HL-60/S4 treated with retinoic acid at 250 ng/mL for 4 days and 3 days (cell line): ENCODE results near the gene NPM3.
"Not testable (repeated sequence)": the region's sequence is repeated elsewhere in the genome, so short reads cannot be mapped to it uniquely, and the experiment has no call there.

Source experiments
- in situ Hi-C: fragments of 300-500 bp; cut with MboI; formaldehyde crosslinking; loops from 2 replicates; pipeline ENCODE4 v1.7.0; 2022; ENCODE audit warnings: low sequenced_read_pairs

Gene NPM3

DNA sequence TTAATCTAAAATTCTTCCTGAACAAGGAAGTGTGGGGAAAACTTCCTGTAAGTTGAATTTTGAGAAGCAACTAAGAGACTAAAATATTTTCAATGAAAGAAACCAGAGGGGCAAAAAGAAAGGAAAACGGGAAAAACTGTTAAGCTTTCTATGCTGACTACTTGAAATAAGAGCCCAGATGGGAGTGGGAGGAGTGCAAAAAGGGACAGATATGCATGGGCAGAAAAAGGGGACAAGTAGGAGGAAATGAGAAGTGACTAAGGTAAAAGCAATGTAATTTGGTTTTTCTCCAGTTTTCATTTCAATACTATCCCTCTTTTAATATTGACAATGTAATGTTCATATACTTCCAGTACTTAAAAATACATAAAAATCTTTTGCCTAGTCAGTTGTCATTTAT, 23.9 kb upstream of the NPM3 start:
- in situ Hi-C loops: no loop called here

DNA sequence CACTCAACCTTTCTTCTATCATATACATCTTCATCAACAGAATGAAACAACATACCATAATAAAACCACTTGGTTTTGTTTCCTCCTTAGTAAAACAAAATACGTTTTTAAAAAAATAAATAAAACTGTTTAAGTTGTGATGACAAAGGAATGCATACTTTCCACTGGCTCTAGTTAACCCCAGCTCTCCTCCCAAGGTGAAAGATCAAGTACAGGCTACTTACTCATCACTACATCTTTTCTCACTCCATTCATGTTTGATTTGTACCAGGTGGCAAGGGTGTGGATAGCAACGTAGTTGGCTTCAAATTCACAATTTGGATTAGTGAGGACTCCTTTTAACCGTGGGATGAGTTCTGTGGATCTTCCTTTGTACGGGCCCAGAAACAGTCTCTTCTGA, 20.3 kb upstream of the NPM3 start:
- in situ Hi-C loops: no loop called here

DNA sequence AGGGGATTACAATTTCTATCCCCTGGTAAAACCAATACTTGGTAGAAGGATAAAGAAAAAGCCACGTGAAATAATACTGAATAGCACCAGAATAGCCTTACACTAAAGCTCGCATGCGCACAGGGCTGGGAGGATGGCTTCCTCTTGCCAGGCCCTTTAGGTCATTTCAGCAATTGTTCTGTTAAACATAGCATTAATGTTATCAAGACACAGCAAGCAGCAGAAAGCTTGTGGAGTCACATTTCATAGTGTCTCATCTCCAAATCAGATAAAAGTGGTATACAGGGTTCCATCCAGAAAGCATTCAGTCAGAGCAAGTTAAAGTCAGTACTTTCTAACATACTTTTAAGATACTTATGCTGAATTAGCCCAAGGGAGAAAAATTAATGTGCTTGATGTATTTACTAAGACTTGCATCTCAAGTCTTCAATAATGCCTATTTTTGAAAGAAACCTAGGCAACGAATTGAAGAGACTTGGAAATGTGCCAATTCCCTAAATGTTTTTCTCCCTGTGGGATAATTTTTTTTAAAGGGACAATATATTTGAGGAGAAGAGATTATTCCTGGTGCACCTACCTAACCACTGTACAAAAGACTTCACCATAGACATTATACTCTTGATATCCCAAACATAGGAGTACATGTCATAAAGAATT, 14.3 kb upstream of the NPM3 start:
- in situ Hi-C loops: no loop called here

DNA sequence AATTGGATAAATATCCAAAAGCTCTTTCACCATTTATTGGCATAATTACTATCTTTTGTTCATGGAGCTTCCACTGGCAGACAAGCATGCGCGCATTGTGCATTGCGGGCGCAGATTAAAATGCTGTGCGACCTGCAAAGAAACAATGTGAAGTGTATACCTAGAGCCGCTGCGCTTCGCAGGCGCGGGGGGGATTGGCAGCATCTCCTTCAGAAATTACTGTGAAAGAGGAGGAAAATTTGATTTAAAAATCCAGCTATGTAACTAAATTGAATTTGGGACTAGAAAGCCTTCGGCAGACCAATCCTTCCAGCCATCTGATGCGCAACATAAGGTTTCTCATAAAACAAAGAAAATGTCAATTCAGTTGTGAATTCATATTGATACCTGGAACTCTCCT, 10.3 kb upstream of the NPM3 start:
- in situ Hi-C loops: no loop called here

DNA sequence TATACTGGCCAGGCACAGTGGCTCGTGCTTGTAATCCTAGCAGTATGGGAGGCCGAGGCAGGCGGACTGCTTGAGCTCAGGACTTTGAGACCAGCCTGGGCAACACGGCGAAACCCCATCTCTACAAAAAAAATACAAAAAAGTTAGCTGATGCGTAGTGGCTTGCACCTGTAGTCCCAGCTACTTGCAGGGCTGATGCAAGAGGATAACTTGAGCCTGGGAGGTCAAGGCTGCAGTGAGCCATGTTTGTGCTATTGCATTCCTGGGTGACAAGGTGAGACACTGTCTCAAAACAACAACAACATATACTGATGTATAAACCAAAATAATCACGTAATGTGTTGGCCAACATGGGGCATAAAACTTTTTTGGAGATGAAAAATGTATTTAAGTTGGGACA, 6.4 kb upstream of the NPM3 start:
- in situ Hi-C loops: no loop called here

DNA sequence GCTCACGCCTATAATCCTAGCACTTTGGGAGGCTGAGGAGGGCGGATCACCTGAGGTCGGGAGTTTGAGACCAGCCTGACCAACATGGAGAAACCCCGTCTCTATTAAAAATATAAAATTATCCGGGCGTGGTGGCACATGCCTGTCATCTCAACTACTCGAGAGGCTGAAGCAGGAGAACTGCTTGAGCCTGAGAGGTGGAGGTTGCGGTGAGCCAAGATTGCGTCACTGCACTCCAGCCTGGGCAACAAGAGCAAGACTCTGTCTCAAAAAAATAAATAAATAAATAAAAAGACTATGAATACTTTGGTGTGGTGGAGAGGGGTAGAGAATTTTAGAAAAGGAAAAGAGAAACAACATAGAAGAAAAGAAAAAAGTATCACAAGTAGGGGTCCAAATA, 6.0 kb upstream of the NPM3 start:
- in situ Hi-C loops: not testable (repeated sequence)

DNA sequence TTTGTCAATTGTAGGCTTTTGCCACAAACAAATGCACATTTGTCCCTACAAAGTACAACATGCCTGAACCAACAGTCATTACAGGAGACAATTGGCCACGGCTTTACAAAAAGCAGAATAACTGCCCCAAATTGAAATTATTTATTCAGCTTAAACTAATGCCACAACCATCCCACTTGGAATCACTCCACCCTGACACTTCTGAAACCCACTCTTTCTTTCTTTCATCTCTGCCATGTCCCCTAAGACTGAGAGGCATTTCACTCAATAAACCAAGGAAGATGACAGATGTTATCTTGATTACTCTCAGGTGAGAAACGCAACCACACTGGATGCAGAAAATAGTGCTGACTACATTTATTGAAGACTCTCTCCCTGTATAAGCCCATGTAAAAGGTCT, 2.6 kb upstream of the NPM3 start:
- in situ Hi-C loops: no loop called here

DNA sequence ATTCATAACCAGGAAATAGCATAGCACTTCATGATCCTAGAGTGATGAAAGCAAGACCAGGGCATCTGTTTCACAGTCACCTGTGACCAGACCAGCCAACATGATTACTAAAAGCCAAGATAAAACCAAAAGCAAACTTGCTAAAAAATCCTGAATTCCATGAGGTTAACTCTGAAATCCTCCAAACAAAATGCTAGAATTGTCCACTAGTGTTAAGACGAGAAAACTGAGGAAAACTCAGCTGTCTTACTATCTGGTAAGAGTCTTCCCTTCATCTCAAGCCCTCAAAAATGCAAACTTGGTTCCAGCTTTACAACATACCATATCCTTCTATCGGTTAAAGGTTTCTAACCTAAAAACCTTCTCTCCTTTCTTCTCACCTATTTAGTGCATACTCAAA, 1.3 kb upstream of the NPM3 start:
- in situ Hi-C loops: no loop called here

DNA sequence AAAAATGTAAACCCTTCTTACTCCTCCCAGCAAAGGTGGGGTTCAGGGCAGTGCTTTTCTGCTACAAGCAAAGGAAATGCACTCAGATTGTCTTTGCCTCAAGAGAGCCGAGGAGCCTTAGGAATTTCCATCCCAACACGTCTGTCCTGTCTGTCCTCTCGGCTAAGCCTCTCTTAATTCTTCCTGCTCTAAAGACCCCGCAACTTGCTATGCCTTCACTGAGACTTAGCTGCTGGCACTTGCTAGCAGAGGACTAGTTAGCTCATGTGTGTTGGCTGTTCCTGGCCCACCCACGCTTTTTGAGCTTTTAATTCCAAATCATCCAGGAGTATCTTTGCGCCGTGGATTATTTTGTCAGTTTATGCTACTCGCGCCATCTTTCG, 481 bp upstream of the NPM3 start:
- in situ Hi-C loops: no loop called here

DNA sequence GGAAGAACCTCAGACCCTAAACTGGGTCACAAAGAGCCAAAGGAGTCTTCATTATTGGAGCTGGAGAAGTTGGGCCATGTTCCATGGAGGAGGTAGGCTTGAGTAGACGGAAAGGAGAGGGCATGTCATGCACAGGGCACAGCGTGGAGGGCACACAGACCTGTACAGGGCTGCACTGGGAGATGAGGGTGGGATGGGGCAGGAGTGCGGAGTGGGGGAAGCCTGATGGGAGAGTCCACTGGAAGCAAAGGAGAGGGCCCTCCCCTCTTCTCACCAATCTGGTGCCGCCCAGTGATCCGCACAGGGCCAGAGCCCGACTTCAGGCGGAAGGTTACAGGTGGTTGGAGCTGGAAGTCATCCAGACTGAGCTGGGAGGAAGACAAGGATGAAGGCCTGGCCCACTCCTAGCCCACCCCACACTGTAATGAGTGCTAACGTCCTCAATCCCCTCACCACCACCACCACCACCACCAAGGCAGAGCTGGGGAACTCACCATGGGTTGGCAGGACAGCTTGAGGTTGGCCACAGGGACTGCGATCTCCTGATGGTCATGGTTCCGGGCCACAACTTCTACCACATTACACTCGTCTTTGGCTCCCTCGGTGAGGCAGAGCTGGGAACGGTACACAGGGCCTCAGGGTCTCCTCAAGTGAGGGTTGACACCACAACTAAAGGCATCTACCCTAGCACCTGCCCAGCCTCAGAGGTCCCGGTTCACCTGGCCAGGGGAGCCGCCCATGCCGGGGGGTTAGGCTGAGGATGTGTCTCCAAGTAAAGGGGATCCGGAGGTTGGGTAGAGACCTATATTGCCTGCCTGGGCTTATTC, 1.0 kb downstream of the NPM3 start:
- in situ Hi-C loops: no loop called here

DNA sequence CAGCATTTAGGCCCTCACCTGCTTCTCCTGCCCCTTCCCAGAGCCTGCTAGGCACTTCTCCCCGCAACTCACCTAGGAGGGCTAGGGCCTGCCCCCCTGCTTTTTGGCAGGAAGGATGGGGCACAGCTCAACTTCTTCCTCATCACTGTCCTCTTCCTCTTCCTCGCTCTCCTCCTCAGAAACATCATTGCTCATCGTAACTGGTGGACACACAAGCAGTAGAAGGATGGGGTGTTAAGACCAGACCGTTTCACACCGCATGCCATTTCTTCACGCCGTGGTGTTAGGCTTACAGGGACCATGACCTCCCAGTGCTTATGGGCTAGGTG, 1.6 kb downstream of the NPM3 start:
- in situ Hi-C loops: no loop called here

DNA sequence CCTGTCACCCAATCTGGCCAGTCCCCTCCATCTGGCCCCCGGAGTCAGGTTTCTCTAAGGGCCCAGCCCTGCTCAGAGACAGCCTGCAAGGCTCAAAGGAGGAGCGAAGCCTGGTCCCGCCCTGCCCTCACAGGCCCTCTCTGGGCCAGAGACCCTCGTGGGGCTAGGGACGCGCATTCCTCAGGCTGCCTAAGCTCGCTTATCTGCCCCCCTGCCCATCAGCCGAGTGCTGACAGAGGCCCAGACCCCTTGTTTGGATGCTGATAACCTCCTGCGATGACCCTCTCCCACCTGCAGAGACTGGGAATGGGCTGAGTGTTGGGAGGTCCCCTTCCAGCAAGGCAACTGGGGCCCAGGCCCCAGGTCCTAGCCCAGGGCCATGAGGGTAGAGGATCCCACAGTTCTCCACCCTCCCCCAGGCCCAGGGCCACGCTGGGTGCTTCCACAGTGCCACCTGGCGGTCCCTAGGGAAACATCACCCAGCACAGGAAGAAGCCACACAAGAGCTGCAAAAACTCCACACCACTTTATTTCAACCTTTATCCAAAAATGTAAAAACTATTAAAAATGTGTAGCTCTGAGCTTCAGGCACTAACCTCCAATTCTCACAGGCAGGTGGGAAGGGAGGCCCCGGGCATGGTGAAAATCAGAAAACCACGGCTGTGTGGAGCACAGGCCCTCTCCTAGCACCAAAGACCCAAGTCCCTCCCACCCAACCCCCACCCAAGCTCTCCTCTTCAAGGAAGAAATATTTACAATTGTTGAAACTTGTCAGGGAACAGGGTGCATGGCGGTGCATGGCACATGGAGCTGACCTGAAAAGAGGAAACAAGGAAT, 2.2 kb downstream of the NPM3 start:
- in situ Hi-C loops: no loop called here

DNA sequence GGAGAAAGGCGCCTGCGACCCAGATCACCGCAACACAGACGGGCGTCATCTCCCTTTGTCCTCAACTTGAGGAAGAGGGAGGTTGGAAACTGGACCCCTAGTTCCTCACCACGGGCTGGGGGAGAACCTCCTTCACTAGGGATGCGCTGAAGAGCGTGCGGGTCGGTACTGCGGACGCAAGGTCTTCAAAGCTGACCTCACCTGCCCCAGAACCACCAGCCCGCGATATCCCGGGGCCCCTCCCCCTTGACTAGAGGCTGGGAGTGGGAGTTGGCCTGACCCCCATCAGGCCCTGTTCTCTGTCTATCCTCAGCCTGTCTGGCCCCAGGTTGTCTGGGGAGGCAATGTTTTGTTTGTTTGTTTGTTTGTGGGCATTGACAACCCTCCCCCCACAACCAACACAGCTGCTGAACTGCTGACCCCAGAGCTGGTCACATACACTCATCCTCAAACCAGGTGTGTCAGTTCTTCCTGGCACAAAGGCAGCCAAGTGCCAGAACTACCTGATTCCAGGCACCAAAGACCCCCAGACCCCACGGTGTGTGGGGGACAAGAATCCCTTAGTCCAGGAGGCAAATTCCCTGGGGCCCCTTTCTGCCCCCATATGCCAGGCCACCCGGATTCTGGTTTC, 2.9 kb downstream of the NPM3 start:
- in situ Hi-C loops: no loop called here

DNA sequence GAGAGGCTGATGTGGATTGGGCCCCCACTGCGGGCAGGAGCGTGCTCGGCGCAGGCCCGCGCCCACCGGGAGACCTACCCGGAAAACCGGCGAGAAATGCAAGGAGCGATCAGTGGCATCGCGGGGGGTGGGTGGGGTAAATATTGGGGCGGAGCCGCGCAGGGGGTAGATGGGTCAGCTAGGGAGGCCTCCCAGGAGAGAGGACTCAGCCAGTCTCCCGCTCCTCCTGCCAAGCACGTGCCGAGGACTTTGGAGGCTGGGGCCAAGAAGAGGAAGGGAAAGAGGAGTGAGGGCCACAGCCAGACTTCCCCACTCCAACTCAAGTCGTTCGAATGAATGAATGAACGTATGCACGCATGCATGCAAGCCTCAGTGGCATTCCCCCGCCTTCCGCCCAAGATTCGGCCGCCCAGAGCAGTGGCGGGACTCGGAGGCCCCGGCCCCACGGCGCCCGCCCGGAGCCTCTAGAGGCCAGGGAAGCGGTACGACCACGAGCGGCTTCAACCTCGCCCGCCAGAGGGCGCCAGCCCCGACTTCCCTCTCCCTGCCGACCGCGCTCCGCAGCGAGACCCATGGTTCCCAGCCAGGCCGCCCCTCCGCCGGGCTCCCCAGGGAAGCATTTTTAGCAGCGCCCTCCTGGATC, 3.6 kb downstream of the NPM3 start:
- in situ Hi-C loops: no loop called here

DNA sequence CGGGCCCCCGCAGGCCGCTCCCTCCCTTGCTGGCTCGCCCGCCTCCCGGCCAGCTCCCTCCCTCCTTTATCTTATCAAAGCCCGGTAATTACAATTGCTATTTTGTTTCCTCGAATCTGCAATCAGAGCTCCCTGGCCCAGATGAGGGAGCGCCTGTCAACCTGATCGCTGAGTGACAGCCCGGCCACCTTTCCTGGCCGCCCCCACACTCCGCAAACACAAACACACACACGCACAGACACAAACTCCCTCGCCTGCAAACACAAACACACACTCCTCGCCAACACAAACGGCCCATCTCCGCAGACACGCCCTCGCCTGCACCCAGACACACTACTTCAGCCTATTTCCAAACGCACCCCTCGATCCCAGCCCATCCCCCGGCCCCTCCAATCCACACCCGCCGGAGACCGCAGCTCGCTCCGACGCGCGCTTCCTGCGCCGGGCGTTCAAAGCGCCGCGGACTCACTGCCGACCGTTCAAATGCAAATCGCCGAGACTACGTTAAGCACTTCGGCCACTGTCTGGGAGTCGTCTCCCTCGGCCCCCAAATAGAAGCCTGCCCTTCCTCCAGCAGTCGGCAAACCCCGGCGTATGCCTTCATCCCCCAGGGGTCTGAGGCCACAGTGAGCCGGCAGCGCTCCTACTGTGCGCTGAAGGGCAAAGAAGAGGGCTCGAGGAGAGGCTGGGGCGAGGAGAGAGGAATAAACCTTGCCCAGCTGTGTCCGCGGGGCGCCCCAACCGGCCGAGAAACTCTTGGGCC, 4.3 kb downstream of the NPM3 start:
- in situ Hi-C loops: no loop called here

DNA sequence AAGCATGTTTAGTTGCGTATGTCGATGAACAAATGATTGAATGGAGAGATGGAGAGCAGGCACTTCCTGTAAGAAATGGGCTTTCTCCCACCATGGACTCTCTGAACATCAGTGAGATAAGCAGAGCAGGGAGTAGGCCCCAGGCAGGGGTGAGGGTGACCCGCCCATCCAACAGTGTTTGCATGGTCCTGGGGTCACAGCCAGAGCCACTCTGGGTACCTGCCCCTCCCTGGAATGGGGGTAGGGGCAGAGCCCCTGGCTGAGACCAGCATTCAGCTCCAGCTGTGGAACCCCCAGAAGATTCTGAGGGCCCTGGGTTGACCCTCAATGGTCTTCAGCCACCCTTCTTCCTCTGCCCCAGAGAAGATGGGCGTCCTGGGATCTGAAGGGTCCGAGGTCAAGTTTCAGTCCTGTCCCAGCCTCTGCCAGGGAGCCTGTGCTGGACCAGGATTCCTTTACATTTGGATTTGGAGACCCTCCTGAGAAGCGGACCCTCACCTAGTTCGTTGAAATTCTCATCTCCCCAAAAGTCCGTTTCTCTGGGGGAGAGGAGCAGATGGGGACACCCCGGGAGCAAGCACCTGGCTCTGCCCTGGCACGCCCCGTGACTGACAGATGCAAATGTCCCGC, 5.0 kb downstream of the NPM3 start:
- in situ Hi-C loops: no loop called here

DNA sequence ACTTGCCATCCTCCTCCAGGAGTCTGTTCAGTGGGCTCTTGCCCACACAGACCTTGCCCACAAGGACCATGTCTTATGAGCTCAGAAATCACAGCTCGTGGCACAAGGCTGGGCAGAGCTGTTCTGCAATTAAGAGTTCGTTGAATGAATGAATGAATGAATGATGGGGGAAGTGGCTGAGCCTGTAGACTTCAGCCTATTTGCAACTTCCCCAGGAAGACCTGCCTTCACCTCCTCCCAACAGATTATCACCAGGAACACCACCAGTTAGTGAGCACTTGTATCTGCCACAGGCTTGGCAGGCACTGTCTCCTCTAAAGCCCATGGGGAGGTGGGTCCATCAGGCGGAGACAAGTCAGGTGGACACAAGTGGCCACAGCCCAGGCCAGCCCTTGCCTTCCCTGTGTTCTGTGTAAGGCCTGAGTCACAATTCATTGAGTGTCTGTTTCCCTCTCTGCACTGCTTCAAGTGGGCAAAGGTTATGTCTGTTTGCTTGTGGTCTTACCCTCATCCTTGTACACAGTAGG, 5.6 kb downstream of the NPM3 start:
- in situ Hi-C loops: no loop called here

DNA sequence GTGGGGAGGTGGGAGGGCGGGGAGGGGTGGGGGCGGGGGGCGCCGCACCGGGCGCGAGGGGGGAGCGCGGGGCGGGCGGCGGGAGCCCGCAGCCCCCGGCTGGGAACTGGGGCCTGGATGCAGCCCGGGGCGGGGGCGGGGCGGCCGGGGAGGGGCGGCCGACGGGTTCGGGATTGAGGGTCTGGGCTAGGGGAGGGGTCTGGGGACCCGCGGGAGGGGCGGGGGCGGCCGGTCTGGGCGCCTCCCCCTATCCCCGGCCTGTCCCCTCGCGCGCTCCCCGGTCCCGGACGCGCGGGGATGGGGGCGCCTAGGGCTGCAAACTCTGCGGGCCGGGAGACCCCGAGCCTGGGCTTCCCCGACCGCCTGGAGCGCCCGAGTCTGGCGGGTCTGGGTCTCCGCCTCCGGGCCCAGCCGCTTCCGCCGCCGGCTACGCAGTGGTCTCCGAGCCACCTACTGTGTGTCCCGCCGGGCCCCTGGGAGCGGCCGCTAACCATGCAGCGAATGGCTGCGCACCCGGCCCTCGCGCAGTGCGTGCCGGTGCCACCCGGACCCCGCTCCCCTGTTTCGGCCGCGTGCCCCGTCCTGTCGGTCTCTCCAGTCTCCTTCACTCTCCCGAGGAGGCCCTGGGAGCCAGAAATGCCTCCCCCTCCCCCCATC, 7.0 kb downstream of the NPM3 start:
- in situ Hi-C loops: no loop called here
